Body of pancreas (tissue), 4 donors: Measurements from ENCODE around the gene CWF19L2. TPM values are rescaled to one million over a fixed set of nuclear protein-coding genes. Genes with fewer than 3 reads are reported as not detected.

Source experiments
- ATAC-seq: fragments of 150-250 bp; one replicate; pipeline ENCODE4 v1.9.1; 2016
- DNase-seq, 4 donors: peaks; one replicate each; pipeline ENCODE4 v3.0.0-alpha.2; 2019
- H3K27ac ChIP-seq, 4 donors: fragments of 200-600 bp; sonication (generic); 1 replicate in 3 of 4; 2 replicates in 1 of 4; pipeline versions ENCODE4 v1.5.1 to v1.6.1; 2016 to 2019; ENCODE audit warnings: mild to moderate bottlenecking in 1 of 4, mixed read lengths in 1 of 4, moderate library complexity in 1 of 4
- H3K27me3 ChIP-seq, 2 donors: fragments of 200-600 bp; sonication (generic); one replicate each; pipeline ENCODE4 v1.6.0; 2016; ENCODE audit warnings: mild to moderate bottlenecking in 1 of 2
- H3K36me3 ChIP-seq, 2 donors: fragments of 200-600 bp; sonication (generic); replicated peaks in 1 of 2; 2 replicates each; pipeline ENCODE4 v1.5.1; 2016; ENCODE audit warnings: low read depth in 2 of 2; ENCODE audit not compliant: insufficient read depth in 1 of 2
- H3K4me1 ChIP-seq: fragments of 200-600 bp; sonication (generic); one replicate; pipeline ENCODE4 v1.6.0; 2016
- H3K4me3 ChIP-seq, 2 donors: fragments of 200-600 bp; sonication (generic); 1 replicate in 1 of 2; 2 replicates in 1 of 2; pipeline ENCODE4 v1.5.1; 2016 to 2019
- H3K9me3 ChIP-seq, 3 donors: fragments of 200-600 bp; sonication (generic); 1 replicate in 2 of 3; 2 replicates in 1 of 3; pipeline ENCODE4 v1.5.1; 2016
- CTCF ChIP-seq, 7 experiments: fragments of 450-650 bp in 4 of 7; fragments of 200-600 bp in 3 of 7; sonication (generic) in 3 of 7; IDR thresholded peaks; one replicate each; pipeline ENCODE4 v1.5.1; 2016 to 2019; ENCODE audit warnings: antibody characterized with exemption in 7 of 7
- POLR2A ChIP-seq, 3 donors: fragments of 450-650 bp; IDR thresholded peaks; one replicate each; pipeline ENCODE4 v1.6.1; 2016; ENCODE audit warnings: antibody characterized with exemption in 3 of 3, mild to moderate bottlenecking in 2 of 3
- WGBS, 2 donors: methylation state at CpG; one replicate each; pipeline ENCODE4 v1.1.5; 2017; 5-methylcytosine and 5-hydroxymethylcytosine counted together
- intact Hi-C: fragments of 100-400 bp; cut with DNase I; formaldehyde crosslinking; loops from one replicate; pipeline ENCODE4 v1.15.1; 2023
- total RNA-seq, 2 donors: library from RNA; depleted of rRNA; stranded (reverse); fragments of >200 nt; gene quantifications; one replicate each; pipeline ENCODE4 v1.1.0, GENCODE V29; 2016

CWF19L2 gene
- total RNA-seq, 2 donors from 2014 or later = 17.8 to 20.0 TPM

DNA sequence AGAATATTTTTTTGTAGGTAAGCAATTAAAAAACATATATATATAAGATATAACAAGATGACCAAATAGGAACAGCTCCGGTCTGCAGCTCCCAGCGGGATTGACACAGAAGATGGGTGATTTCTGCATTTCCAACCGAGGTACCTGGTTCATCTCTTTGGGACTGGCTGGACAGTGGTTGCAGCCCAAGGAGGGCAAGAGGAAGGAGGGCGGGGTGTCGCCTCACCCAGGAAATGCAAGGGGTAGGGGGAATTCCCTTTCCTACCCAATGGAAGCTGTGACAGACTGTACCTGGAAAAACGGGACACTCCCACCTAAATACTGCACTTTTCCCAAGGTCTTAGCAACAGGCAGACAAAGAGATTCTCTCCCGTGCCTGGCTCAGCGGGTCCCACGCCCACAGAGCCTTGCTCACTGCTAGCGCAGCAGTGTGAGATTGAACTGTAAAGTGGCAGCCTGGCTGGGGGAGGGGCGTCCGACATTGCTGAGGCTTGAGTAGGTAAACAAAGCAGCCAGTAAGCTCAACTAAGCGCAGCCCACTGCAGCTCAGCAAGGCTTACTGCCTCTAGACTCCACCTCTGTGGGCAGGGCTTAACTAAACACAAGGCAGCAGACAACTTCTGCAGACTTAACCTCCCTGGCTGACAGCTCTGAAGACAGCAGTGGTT lies 163.8 kb downstream of the CWF19L2 start:
- Histone ChIP-seq H3K9me3 (no peaks in the 10 kb centered on the region), H3K4me3 (no peak overlapping the region), H3K27me3 (no peaks in the 10 kb centered on the region), H3K27ac (no peak overlapping the region), H3K4me1 (no peaks in the 10 kb centered on the region), H3K36me3 (no peaks in the 10 kb centered on the region)
- 94 to 95% methylated on average over 10 to 13 of the region's 13 CpGs for WGBS, 2 donors
- intact Hi-C loops = no loop called here
- no peak for TF ChIP-seq POLR2A (IDR thresholded peaks at IDR 0.05)
- TF ChIP-seq CTCF (IDR thresholded peaks at IDR 0.05) = no peak
- ATAC-seq = no peak
- DNase-seq = no peak

GRCh38 chr11:107282195-107282594 lies 175.4 kb downstream of the CWF19L2 start:
- Histone ChIP-seq H3K4me3 (no peak overlapping the region), H3K36me3 (no peaks in the 10 kb centered on the region), H3K4me1 (no peaks in the 10 kb centered on the region), H3K27me3 (no peaks in the 10 kb centered on the region), H3K9me3 (no peaks in the 10 kb centered on the region), H3K27ac (no peak overlapping the region)
- DNase-seq = no peak
- WGBS, 2 donors = 89 to 100% methylated on average over 1 of the region's 1 CpG
- ATAC-seq = no peak
- no peak for TF ChIP-seq POLR2A (IDR thresholded peaks at IDR 0.05)
- no peak for TF ChIP-seq CTCF (IDR thresholded peaks at IDR 0.05)
- intact Hi-C loops = no loop called here

Other genes starting within 250 kb of the CWF19L2 start
- 1 to 10 TPM; 2.6 to 3.6 TPM for gene ALKBH8, start 107.9 kb upstream of the CWF19L2 start, total RNA-seq
- gene ELMOD1, start 133.3 kb upstream of the CWF19L2 start, total RNA-seq = not detected